IPS DF 4.7 (cell line): ENCODE results near the gene IL12RB1.
"Not testable (repeated sequence)": the region's sequence is repeated elsewhere in the genome, so short reads cannot be mapped to it uniquely, and the experiment has no call there.

ENCODE experiments used
- DNase-seq: peaks from one replicate; pipeline ENCODE4 v3.0.0-alpha.2; 2013; ENCODE audit warnings: low spot score; ENCODE audit errors: extremely low read depth

Gene IL12RB1

DNA sequence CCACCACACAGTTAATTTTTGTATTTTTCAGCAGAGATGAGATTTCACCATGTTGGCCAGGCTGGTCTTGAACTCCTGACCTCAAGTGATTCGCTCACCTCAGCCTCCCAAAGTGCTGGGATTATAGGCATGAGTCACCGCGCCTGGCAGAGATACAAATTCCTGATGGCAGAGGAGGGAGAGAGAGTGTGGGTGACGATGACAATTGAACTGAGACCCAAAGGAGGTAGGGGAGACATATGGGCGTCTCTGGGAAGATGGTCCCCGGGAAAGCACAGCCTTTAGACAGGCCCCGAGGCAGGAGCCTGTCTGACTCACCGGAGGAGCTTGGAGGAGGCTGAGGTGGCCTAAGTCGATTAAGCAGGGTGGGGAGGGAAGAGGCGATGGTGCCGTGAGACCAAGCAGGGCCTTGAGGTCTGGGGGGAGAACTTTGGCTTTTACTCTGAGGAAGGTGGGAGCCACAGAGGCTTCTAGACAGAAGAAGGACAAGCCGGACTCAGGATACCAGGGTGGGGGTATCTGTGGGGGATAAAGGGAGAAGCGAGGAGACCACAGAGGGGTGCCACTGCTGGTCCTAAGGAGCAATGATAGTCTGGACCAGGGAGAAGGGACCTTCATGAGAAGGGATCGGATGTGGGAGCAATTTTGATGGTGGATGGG is 40.5 kb downstream of the IL12RB1 start:
- DNase-seq: no peak

DNA sequence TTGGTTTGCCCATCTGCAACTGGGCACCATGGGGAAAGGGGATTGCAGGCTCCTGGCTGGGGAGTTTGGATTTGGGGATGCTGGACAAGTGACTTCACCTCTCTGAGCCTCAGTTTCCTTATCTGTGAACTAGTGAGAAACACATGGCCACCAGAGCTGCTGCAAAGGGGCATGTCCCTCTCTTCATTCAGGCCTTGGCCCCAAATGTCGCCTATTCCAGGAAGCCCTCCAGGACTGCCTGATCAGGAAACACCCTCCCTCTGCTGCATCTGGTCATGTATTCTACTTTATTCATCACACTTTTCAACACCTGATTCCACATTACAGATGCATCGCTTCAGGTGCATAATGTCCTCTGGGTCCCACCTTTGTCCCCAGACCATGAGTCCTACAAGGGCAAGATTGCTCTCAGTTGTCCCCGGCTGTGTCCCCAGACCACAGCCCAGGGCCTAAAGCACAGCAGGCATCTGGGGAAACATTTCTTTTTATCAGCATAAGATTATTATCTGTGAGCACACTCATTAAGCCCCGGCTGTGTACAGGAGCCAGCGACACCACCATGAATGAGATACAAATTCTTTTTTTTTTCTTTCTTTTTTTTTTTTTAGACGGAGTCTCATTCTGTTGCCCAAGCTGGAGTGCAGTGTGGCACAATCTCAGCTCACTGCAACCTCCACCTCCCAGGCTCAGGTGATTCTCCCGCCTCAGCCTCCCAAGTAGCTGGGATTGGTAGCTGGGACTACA is 41.3 kb downstream of the IL12RB1 start:
- no peak for DNase-seq

DNA sequence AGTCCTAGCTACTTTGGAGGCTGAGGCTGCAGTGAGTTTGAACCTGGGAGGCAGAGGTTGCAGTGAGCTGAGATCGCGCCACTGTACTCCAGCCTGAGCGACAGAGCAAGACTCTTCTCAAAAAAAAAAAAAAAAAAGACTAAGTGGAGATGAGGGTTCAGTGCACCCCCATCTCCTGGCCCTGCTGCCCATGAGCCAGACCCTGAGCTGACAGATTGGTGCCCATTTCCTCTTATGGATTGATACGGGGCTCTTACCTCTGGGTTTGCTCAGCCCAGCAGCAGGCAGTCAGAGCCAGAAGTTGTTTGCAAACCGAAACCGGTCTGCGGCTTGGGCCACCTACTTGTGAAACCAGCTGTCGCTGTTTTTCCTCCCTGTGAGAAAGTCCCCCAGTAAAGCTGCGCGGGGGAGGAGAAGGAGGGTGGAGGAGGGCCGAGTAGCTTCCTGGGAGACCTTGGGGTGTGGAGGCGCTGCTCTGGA is 41.9 kb downstream of the IL12RB1 start:
- DNase-seq: no peak

- no peak for DNase-seq
Measured at GRCh38 chr19:18043676-18044075, 43.1 kb downstream of the IL12RB1 start.

DNA sequence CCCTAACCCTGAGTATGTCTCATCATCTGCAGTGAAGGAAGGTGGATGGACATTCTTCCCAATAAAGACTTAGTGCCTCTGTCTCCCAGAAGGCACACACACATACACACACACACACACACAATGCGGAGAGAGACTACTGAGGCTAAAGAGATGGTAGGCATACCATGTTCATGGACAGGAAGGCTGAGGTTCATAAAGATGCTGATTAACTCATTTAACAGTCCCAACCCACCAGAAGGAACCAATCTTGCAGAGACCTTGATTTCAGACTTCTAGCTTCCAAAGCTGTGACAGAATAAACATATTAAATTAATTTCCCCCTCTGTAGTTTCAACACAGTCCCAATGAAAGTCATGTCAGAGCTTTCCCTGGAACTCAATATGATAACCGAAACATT is 45.7 kb downstream of the IL12RB1 start:
- no peak for DNase-seq

DNA sequence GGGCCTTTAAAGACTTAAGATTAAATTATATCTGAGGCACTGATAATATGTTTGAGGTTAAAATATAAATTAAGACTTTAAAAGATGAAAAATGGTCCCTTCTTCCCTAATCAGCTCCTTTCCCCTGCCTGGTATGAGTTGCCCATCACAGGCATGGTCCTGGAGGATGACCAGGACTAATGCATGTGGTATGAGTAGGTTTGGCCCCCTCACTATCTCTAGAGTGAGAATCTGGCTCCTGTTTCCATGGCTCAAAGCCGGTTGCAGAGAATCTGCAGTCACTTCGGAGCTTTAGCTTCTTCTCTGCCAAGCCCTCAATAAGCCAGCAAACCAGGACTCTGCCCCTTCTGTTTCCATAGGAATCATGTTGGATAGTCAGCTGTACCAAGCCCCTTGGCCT is 54.6 kb downstream of the IL12RB1 start:
- not testable (repeated sequence) for DNase-seq

- not testable (repeated sequence) for DNase-seq
Measured at GRCh38 chr19:18031401-18031800, 55.3 kb downstream of the IL12RB1 start.

- DNase-seq: no peak
Measured at GRCh38 chr19:18029617-18030338, 57.0 kb downstream of the IL12RB1 start.

DNA sequence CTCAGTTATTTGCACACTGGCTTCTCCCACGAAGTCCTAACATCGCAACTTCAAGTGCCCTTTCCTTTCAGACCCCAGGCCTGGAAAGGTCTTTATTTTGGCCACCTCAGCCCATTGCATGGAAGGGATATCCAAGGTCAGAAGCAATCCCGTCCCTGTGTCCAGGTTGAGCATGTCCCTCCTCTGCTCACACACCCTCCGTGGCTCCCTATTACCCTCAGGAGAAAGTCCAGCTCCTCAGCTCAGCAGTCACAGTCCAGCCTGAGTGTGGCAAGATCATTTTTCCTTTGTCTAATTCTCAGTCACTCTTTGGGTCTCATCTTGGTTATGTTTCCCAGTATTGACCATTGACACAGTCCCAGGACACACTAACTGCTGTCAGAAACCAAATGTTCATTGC is 59.6 kb downstream of the IL12RB1 start:
- no peak for DNase-seq

- no peak for DNase-seq
Measured at GRCh38 chr19:18023622-18024251, 63.0 kb downstream of the IL12RB1 start.

DNA sequence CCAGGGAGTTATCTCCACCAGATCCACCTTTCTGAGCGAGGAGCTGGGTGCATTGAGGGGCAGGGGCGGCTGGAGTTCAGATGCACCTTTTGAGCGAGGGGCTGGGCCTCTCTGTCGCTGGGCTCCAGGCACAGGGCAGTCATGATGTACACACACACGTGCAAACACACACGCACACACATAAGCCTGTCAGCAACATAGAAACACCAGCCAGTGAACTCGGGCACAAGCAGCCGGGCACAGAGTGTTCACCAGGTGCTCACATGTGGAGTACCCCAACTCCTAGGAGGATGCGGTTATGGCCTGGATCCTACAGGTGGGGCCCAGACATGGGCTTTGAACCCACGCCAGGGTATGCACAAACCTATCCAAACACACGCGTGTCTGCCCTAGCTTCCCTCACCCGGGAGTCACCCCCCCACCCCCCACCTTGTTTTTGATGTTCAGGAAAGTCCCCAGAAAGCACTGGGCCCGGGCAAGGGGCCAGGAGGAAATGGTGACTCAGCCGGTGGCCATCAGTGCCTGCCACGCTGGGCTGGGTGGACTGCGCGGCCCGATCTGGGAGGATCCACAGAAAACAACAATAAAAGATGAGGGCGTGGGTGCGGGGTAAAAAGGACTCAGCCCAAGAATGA is 65.5 kb downstream of the IL12RB1 start:
- no peak for DNase-seq

DNA sequence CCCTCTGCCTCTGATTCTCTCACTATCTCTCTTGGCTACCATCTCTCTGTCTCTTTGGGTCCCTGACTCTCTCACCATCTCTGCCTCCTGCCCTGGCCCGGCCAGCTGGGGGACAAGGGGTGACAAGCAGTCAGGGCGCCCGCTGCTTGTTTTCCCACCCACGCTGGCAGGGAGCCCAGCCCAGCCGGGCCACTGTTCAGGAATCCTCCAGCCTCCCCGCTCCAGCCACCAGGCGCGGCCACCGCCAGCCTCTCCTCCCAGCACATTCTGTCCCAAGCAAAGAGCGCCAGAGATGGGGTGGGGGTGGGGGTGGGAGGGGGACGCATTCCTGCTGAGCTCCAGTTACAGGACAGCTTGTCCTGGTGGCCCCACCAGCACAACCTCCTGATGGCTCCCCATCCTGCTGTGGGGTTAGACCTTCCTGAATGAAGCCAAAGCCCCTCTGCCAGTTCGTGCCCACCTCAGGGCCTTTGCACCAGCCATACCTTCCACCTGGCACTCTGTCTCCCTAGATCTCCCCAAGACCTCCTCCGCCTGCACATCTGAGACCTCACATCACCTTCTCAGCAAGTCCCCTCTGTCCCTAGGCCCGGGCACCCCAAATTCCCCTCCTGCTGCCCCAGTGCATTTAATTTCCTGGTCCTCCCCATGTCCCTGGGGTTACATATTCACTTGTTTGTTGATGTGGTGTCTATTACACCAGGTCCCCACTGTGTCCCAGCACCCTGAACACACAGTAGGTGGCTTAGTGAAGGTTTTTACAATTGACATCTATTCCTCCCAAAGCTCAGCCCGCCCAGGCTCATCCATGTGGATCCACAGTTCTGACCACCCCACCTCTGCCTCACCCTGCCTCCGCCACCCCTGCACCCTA is 66.3 kb downstream of the IL12RB1 start:
- no peak for DNase-seq

DNA sequence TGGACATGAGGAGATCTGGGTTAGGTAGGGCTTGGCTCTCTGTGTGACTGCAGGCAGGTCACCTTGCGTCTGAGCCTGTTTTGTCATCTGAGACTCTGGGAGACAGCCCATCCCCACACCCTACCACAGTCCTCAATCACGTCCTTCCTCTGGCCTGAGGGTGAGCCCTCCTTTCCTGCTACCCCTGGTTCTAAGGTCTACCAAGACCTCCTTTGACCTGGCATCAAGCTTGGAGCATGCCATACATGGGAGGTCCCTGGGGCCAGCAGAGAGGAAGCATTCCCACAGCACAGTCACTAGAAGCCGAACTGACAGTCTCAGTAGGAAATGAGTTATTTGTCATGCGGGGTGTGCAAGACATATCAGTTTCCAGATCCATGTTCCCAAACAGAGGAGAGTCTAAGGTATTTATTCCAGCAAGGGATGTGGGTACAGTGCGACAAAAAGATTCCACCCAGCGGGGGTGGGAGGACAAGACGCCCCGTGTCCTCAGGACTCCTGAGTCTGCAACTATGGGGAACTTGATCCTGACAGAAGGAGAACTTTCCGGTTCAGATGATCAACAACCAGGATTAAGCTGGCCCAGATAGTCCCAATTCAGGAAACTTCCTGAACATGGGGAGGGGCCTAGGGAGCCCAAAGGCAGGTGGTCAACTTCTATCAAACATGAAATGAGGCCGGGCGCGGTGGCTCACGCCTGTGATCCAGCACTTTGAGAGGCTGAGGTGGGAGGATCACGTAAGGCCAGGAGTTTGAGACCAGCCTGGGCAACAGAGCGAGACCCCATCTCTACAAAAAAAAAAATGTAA is 69.3 kb downstream of the IL12RB1 start:
- no peak for DNase-seq

GRCh38 chr19:18016209-18016910 is 70.4 kb downstream of the IL12RB1 start:
- no peak for DNase-seq

DNA sequence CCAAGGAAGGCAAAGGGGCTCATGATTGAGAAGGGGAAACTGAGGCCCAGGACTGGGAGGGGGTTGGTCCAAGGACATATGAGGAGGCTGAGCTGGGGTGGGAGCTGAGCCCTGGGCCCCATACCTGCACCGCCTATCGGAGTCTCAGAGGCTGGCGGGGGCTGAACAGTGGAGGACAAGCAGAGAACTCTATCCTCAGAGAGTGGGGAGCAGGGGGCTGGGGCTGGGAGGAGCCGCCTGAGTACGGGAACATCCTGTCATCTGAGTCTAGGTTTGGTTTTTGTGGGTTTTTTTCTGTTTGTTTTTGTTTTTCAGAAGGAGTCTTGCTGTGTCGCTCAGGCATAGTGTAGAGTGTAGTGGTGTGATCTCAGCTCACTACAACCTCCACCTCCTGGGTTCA is 72.5 kb downstream of the IL12RB1 start:
- DNase-seq: no peak

GRCh38 chr19:18013210-18014111 is 73.3 kb downstream of the IL12RB1 start:
- DNase-seq: no peak

GRCh38 chr19:18010149-18010548 is 76.6 kb downstream of the IL12RB1 start:
- no peak for DNase-seq
